Activated CD4-positive, alpha-beta T cell treated with anti-CD3 and anti-CD28 coated beads for 1 hour (primary cell): ENCODE data around the gene ABCC8.

Source experiments
- DNase-seq: peaks from one replicate; pipeline ENCODE4 v3.0.0-alpha.2; 2020

The ABCC8 gene

DNA sequence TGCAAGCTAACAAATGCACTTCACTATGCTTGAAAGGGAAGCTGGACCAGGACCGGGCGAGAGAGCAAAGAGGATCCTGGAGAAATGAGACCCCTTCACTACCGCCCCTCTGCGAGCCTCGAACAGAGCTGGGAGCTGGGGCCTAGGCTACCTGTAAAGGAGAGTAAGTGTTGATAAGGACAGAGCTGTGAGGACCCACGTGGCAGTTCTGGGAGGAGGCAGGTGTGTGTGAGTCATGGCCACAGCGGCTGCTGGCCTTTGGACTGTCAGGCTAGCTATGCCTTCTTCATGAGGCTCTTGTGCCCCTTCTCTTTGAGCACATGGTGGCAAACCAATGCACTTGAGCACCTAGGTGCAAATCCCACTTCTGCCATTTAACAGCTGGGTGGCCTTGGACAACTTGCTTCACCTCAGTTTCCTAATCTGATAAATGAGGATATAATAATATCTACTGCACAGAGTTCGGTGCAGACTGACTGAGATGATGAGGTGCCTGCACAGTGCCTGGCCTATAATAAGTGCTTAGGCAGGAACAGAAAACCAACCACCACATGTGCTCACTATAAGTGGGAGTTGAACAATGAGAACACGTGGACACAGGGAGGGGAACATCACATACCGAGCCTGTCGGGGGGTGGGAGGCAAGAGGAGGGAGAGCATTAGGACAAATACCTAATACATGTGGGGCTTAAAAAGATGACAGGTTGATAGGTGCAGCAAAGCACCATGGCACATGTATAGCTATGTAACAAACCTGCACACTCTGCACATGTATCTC lies 52.9 kb downstream of the ABCC8 start:
- DNase-seq, result no peak

DNA sequence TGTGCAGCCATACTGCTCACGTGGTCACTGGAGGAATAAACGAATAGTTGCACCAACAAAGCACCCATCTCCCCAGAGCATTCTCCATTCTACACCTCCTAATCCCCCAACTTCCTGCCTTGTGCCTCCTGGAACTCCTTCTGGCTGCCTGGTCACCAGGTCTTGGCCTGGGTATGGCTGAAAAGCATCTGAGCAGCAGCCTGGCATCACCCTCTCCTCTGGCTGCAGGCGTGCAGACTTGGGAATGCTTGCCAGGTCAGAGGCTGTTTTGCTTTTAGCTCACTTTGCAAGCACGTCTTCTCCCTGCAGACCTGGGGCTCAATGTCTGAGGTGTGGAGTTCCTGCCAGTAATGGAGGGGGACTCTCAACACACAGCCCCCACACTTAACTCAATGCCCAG lies 54.9 kb downstream of the ABCC8 start:
- DNase-seq, result no peak

DNA sequence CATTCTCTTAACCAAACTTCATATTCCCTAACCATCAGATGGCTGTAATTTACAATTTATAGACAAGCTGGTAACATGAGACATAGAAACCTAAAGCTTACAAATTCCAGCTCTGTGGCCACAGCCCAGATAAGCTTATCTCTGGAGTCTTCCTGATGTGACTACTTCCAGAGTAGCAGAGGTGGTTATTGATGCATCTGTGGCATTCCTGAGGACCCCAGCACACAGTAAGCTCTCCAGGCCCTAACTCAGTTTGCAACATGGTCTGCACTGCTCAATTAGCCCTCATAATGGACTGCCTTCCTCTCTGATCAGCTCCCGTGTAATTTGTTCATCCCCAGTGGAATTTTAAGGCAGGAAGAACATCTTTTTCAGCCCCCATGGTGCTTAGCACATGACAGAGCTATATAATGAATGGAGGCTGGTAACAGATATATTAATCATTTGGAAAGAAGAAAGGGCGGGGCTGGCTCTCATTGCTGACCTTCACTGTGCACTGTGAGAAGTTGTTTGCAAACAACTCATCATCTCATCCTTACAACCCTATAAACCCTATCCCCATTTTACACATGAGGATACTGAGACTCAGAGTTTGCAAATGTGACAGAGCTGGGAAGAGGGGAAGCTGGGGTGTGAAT lies 58.1 kb downstream of the ABCC8 start:
- DNase-seq, result no peak

DNA sequence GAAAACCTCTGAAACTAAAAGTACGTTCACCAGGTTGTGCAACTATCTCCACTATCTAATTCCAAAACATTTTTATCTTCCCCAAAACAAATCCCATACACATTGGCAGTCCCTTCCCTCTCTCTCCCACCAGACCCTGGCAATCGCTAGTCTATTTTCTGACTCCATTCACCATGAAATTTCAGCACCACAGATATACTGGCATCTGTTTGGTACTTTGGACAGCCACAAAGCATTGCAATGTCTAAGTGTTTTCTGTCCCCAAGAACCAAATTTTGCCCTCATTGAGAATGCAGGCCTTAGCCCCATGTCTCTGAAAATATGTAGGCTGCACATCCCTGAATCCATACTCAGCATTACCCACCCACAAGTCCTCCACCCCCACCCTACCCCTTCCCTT lies 60.2 kb downstream of the ABCC8 start:
- DNase-seq, result no peak

DNA sequence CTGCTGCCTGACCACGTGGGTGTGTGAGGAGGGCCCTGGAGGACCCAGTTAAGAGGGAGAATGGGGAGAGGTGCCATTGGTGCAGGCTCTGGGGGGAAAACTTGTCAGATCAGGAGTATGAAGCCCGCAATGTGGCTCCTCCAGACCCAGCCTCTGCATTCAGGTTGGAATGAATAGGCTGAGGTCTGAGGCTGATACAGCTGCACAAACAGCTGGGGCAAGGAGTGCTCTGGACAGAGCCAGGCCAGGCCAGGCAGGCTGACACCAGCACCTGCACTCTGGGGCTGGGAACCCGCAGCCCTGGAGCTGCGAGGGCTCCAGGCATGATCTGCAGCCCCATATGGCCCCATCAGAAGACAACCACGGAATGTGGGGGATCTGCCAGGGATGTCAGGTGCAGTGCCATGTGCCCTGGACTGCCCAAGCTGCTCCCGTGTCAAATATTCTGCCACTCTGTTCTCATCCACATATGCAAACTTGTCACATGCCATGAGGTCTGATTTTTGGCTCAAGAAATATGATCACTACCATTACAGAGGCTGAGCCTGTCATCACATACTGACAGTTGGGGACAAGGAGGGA lies 61.0 kb downstream of the ABCC8 start:
- no peak for DNase-seq

DNA sequence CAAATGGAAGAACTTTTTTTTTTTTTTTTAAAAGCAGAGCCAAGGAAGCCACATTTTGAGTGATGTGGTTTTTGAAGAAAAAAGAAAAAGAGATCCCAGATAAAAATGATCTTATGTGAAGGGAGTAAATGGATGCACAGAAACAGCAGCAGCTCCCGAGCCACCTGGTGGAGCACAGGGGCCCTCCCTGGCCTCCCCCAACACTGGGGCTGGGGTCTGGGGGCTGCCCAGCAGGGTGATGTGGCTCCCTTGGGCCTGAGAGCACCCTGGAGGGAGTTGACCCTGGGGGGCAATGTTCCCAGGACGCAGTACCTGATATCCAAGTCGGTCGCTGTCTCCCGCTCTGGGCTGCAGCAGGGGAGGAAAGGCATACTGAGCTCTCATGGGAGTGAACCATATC lies 61.7 kb downstream of the ABCC8 start:
- DNase-seq, result no peak

DNA sequence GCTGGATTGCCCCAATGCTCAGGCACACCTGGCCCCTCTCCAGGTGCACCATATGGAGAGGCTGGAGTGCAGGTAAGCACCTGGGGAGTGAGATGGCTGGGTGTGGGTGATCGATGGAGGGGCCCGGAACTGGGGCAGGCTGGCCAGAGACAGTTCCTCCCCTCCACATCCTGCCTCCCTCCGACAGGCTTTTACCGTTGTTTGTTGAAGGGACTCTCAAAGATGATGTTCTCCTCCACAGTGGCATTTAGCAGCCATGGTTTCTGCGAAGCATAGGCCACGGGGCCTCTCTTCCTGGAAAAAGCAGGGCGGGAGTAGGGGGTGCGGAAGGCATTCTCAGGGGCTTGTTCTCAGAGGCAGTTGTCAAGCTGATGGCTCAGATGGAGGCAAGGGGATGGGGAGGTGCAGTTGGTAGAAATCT lies 62.3 kb downstream of the ABCC8 start:
- no peak for DNase-seq

DNA sequence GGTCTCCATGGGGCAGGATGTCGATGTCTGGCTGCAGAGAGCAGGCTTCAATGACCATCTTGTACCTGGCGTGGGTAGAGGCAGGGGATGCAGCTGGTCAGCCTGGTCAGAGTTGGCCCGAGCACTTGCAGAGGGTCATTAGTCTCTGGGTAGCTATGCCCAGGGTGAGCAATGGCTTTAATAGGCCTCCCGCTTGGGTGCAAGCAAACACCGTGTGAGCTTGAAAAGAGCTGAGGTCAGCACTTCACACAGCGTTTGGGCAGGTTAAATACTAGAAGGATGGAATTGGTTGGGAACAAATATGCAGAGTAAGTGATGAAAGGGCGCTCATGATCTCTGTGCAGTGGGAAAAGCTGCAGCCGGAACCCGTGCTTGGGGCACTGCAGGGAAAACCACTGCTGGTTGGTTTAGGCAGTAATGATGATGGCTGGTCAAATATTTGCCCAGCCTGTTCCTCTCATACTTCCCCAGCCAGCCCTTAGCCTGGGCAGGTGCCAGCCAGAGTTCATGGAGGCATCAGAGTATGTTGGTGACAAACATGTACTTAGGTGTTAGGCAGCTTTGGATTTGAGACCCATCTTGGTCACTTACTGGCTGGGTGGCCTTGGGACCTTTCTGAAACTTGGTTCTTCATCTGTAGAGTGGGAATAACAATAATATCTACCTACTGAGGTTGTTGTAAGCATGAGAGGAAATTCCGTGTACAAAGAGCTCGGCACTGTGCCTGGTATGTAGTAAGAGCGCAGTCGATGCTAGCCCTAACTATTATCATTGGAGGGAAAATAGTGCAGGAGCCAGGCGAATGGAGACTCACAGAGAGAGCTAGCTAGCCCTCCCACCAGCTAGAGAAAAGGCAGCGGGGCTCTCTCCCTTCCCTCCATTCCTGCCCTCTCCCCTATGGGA lies 63.0 kb downstream of the ABCC8 start:
- no peak for DNase-seq

DNA sequence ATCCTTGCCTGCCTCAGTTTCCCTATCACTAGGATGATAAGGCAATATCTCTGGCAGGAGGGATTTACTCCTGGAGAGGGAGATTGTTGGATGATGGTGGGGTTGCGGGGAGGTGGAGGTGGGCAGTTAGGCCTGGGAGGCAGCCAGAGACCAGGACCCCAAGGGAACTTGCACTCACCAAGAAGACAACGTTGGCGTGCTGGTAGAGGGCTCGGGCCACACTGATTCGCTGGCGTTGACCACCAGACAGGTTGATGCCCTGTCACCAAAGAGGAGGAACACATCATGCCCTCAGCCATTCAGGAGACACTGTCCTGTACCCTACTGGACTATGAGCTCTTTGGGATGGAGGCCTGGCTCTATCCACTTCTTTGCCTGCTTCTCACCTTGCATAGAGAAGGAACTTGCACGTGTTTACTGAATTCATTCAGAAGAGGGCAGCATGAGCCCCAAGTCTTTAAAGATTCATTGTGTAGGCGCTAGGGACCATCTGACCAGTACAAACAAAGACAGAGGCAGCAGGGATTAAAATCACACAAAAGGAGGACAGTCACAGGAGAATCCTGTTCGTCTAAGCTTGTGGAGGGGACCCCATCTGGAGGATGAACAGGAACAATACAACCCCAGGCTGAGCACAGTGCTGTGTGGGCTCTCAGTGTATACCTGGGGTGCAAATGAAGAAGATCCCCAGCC lies 64.0 kb downstream of the ABCC8 start:
- DNase-seq, result no peak

DNA sequence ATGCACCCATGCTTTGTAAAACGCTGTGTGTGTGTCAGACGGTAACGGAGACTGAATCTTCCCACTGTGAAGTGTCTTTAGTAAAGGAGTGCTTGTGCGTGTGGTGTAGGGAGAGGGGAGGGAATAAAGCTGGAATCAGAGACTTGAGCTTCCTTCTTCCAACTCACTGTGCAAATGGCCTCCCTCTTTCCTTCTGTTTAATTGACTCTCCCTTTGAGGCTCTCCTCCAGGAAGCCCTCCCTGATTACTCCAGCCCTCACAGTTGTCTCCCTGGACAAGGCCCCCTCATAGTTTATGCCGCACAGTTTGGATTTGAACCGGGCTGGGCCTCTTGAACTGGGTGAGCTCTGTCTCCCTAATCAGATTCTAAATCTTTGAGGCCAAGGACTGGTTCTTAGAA lies 65.2 kb downstream of the ABCC8 start:
- no peak for DNase-seq

DNA sequence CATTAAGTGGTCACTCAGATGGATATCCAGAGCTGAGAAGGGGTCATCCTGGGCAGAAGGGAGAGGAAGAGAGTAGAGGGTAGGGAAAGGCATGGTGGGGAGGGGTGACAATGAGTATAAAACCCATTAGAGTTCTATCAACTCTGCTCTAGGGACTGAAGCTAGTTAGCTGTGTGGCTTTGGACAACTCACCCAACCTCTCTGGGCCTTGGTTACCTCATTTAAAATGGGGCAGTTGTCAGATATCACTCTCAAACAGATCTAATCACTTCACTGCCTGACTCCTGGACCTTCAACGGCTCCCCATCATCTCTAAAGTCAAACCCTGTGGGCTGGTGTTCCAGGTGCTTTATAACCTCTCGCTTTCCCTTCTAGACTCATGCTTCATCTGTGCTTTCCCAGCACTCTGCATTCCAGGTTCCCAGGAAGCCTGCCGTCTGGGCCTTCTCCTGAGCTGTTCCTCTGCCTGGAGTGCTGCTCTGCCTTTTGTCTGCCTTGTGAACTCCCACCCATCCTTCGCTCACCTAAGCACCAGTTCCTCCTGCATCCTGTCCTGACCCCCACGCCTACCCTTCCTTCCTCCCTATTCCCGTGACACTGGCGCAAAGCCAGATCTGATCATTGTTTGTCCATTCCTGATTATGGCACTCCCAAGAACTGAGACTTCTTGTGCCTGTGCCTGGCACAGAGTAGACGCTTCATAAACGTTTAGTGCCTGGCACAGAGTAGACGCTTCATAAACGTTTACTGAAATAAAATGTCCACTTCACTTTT lies 65.9 kb downstream of the ABCC8 start:
- no peak for DNase-seq

DNA sequence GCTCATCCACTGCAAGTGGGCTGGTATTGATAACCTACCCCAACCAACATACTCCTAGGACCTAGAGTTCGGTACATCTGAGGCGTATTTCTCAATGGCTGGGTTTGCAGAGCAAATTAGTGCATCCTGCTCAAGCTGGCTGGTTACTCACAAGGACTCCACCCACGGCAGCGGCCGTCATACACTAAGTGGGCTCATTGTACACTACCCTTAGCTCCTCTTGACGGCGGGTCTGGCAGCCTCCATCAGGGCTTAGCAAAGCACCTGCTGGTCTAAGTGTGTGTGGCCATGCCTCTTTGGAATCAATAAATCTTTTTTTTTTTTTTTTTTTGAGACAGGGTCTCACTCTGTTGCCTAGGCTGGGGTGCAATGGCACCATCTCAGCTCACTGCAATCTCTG lies 68.0 kb downstream of the ABCC8 start:
- DNase-seq, result no peak

DNA sequence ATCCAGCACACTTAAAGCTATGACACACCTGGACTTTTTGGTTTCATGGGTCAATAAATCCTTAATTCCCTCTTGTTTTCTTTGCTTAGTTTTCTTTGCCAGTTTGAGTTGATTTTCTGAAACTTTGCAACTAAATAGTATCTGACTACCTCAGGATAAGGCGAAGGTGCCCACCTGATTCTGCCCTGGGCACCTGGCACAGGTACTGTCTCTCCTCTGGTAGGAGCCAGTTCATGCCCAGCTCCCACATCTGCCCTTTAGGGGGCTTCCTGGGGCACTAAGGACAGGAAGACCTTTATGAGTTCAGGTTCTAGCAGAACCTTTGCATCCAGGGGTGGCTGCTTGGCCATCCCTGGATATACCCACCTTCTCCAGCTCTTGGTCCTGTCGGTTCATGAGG lies 68.6 kb downstream of the ABCC8 start:
- no peak for DNase-seq

DNA sequence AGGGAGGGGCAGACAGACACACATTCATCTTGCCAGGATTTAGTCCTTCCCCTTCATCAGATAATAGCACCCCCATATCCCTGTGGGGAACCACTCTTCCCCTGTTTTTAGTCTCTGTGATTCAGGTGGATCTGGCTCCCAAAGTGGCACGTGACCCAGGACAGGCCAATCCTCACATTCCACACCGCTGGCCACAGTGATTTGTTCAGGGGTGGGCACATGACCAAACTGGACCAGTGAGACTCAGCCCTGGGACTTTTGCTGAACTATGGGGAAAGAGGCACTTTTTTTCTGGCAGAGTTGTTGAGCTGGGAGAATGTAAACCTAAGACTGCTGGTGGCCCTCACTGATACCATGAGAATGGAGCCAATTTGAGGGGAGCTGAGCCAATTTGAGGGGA lies 69.1 kb downstream of the ABCC8 start:
- no peak for DNase-seq

DNA sequence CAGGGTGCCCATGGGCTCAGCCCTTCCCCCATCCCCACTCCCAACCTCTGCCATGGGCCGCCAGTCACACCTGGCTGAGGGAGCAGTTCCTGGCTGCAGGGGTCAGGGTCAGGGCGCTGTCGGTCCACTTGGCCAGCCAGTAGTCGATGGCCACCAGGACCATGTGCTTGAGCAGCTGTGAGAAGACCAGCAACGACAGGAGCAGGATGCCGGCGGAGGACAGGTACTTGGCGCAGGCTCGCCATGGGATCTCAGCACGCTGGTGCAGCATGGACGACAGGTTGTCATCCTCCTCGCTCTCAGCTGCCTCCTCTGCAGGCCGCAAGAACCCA lies 69.9 kb downstream of the ABCC8 start:
- DNase-seq, result no peak

DNA sequence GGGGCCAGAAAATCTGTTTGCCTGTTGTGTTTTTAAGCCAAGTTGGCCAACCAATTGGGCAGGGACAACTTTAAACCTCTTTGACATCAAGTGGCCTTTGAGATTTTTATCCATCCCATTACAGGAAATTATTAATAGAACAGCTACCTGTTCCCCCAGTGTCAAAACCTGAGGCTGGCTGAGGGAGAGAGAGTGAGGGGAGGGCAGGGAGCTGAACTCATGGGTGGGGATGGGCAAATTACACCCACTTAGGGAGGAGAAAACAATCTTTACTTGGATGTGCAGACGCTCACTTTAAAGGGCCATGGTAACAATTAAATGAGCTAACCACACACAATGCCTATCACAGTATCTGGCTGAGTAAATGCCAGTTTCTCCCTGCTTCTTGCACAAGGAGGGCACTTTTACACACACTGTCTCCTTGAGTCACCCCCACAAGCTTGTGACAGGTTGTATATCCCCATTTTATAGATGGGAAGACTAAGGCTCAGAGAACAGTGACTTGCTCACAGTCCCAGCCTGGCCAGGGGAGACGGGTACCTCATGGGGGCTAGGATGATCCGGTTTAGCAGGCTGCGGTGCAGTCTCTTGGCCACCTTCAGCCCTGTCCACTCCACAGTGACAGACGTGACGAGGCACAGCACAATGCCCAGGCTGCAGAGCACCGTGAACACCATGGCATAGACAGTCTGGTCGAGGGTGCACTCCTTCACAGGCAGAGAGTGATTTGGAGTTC lies 70.4 kb downstream of the ABCC8 start:
- DNase-seq, result no peak

DNA sequence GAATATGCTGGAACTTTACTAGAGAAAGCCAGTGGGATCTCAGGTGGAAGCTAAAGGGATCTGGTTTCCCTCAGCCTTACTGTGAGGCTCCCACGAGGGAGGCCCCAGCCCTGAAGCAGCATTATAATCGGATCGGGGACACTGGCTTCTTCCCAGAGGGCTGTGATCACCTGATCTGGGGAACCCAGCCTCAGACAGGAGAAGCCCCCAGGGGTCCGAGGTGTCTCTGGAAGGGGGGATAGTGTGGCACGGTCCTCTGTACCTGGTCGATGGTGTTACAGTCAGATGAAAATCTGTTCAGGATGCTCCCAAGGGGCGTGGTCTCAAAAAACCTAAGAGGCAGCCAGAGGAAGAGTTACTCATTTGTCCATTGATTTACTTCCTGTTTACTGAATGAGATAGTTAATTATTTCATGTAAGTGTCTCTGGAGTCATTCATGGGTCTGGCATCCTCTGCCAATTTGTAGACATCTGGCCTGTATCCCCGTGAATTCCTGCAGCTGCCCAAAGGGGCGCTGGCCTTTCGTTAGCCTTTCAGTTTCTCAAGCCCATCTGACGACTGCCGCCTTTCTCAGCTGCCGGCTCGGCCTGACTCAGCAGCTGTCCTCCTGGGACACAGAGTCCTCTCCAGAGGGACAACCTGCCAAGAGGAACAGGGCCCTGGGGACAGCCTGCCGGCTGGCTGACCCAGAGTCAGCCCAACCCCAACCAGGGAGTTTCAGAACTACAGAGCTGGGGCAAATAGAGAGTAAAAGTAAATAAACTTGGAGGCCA lies 71.2 kb downstream of the ABCC8 start:
- DNase-seq, result no peak

DNA sequence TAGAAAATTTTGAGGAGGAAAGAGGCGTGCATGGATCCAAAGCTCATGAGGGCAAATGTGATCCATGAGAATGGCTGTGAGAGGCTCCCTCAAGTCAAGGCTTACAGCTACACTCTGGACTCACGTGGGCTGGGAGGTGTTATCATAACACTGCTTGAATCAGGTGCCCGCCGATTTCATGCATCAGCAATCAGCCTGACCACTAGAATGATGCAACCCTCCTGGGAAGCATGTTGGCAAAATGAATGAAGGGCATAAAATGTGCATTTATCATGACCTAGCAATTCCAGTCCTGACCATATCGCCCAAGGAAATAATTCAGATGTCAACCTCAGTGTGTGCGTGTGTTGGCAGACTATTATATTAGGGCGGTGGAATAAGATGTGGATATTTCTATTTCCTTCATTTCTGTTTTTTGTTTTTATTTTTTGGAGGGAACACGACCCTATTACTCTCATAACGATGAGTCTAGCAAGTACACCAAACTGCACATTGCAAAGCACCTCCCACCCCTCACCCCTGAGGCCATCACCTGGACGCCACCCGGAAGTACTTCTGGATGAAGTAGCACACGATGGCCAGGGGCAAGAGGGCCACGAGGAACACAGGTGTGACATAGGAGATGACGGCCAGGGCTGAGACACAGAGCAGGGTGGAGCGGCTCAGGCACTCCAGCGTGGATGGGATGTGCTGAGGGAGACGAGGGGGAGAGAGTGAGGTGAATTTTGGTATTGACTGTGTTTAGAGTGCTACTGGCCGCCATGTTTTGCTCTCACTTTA lies 72.5 kb downstream of the ABCC8 start:
- DNase-seq, result no peak

DNA sequence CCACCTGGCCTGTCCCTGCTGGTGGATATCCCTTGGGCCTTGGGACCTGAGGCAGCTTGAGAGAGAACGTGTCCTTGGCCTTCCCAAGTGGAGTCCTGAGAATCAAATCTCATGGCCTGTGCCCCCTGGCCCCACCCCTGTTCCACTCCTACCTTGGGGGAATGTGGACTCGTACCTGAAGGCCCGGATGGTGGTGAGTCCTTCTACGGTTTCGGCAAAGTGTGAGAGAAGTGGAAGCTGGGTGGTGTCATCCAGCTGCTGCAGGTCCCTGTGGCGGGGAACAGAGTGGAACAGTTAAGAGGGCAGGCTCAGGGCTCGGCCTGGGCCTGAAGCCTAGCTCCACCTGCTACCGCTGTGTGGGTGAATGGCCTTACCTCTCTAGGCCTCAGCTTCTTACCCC lies 74.2 kb downstream of the ABCC8 start:
- no peak for DNase-seq

DNA sequence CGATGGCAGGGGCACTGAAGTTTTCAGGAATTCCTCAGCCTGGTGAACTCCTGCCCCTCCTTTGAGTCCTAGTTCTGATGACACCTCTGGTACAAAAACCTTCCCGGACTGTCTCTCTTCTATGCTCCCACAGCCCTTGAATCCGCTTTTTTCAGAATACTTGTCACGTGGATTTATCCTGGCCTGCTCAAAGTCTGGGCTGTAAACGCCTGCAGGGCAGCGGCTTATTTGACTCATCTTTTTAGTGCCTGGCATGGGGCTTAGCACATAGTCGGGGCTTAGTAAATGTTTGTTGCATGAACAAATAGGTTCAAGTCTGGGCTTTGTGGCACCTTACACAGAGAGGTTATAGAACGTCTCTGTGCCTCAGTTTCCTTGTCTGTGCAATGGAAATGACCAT lies 74.8 kb downstream of the ABCC8 start:
- DNase-seq, result no peak
